ENCODE data around the gene CIP2A. TPM values are rescaled to one million over a fixed set of nuclear protein-coding genes. Genes with fewer than 3 reads are reported as not detected.

CIP2A gene
- total RNA-seq, 4 donors from 2014 or later = 1.5 to 11.5 (median 7.2) TPM

GRCh38 chr3:108590460-108590859, 1.2 kb upstream of the CIP2A start:
- Histone ChIP-seq H3K27me3 (no peaks in the 10 kb centered on the region), H3K4me3 (peak overlapping the region; percentile 48 to 90 (median 76)), H3K36me3 (no peaks in the 10 kb centered on the region), H3K4me1 (peaks cover 0 to 28% (median 7%) of the 10 kb centered on the region in 3 donors), H3K27ac (peak overlapping the region in 1 of 4 donors; percentile 95), H3K9me3 (no peaks in the 10 kb centered on the region)
- DNase-seq = no peak
- TF ChIP-seq CTCF (IDR thresholded peaks at IDR 0.05) = no peak
- 12 to 20% methylated on average over 4 of the region's 4 CpGs for WGBS, 2 donors
- intact Hi-C loops (cut with DNase I) = no loop called here

GRCh38 chr3:108589998-108590323, 723 bp upstream of the CIP2A start:
- Histone ChIP-seq H3K27me3 (no peaks in the 10 kb centered on the region), H3K4me1 (peaks cover 0 to 28% (median 7%) of the 10 kb centered on the region in 3 donors), H3K27ac (peak overlapping the region; percentile 93 to 96 (median 95)), H3K4me3 (peak overlapping the region; percentile 48 to 90 (median 76)), H3K36me3 (no peaks in the 10 kb centered on the region), H3K9me3 (no peaks in the 10 kb centered on the region)
- no peak for TF ChIP-seq POLR2A (IDR thresholded peaks at IDR 0.05)
- TF ChIP-seq CTCF (IDR thresholded peaks at IDR 0.05) = no peak
- intact Hi-C loops (cut with DNase I) = no loop called here
- no peak for DNase-seq
- WGBS, 2 donors = 0 to 1% methylated on average over 11 of the region's 11 CpGs

GRCh38 chr3:108588601-108589000, 637 bp downstream of the CIP2A start:
- Histone ChIP-seq H3K4me3 (peak overlapping the region; percentile 48 to 90 (median 76)), H3K27me3 (no peaks in the 10 kb centered on the region), H3K9me3 (no peaks in the 10 kb centered on the region), H3K27ac (peak overlapping the region; percentile 93 to 96 (median 95)), H3K4me1 (peaks cover 0 to 28% (median 7%) of the 10 kb centered on the region in 3 donors), H3K36me3 (no peaks in the 10 kb centered on the region)
- intact Hi-C loops (cut with DNase I) = no loop called here
- DNase-seq = no peak
- 0 to 1% methylated on average over 8 of the region's 8 CpGs for WGBS, 2 donors
- TF ChIP-seq POLR2A (IDR thresholded peaks at IDR 0.05) (no peak), CTCF (IDR thresholded peaks at IDR 0.05) (no peak)

GRCh38 chr3:108578064-108578463, 11.2 kb downstream of the CIP2A start:
- intact Hi-C loops (cut with DNase I) = no loop called here
- 51 to 63% methylated on average over 2 of the region's 2 CpGs for WGBS, 2 donors
- no peak overlapping the region for H3K27ac ChIP-seq

GRCh38 chr3:108569336-108569735, 19.9 kb downstream of the CIP2A start:
- DNase-seq = no peak
- no peaks in the 10 kb centered on the region for H3K9me3 ChIP-seq
- no peaks in the 10 kb centered on the region for H3K4me1 ChIP-seq
- H3K4me3 ChIP-seq = no peak overlapping the region
- H3K36me3 ChIP-seq = peaks cover 0 to 5% (median 0%) of the 10 kb centered on the region in 3 donors
- 92 to 96% methylated on average over 4 of the region's 4 CpGs for WGBS, 2 donors
- intact Hi-C loops (cut with DNase I) = no loop called here
- no peaks in the 10 kb centered on the region for H3K27me3 ChIP-seq
- no peak overlapping the region for H3K27ac ChIP-seq
- TF ChIP-seq CTCF (IDR thresholded peaks at IDR 0.05) (no peak), POLR2A (IDR thresholded peaks at IDR 0.05) (no peak)

More at GRCh38 chr3:108578064-108578463, 11.2 kb downstream of the CIP2A start:
- no peak for TF ChIP-seq POLR2A (IDR thresholded peaks at IDR 0.05)
- no peak for TF ChIP-seq CTCF (IDR thresholded peaks at IDR 0.05)
- no peaks in the 10 kb centered on the region for H3K9me3 ChIP-seq
- no peaks in the 10 kb centered on the region for H3K27me3 ChIP-seq
- no peak overlapping the region for H3K4me3 ChIP-seq
- no peaks in the 10 kb centered on the region for H3K4me1 ChIP-seq
- H3K36me3 ChIP-seq = peaks cover 0 to 25% (median 0%) of the 10 kb centered on the region in 3 donors
- DNase-seq = no peak

Measured in esophagus squamous epithelium (tissue), 5 donors.